ENCODE data around the gene UBAP2L.

DNA sequence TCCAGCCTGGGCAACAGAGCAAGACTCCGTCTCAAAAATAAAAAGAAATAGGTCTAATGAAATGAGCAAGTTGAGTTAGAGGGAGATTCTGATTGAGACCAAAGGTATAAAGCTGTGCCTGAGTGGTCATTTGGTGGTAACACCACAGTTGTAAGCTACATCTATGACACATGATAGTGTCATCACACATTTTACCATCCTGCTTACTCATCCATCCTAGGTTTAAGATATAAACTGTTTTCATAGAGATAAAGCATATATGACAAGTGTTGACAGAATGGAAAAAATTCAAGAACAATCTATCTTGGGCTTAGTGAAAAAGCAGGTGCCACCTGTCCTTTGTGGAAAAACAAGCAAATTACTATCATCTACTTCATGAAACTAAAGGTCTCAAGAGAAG lies 7.5 kb upstream of the UBAP2L start:
- TF ChIP-seq, protein P1, sequence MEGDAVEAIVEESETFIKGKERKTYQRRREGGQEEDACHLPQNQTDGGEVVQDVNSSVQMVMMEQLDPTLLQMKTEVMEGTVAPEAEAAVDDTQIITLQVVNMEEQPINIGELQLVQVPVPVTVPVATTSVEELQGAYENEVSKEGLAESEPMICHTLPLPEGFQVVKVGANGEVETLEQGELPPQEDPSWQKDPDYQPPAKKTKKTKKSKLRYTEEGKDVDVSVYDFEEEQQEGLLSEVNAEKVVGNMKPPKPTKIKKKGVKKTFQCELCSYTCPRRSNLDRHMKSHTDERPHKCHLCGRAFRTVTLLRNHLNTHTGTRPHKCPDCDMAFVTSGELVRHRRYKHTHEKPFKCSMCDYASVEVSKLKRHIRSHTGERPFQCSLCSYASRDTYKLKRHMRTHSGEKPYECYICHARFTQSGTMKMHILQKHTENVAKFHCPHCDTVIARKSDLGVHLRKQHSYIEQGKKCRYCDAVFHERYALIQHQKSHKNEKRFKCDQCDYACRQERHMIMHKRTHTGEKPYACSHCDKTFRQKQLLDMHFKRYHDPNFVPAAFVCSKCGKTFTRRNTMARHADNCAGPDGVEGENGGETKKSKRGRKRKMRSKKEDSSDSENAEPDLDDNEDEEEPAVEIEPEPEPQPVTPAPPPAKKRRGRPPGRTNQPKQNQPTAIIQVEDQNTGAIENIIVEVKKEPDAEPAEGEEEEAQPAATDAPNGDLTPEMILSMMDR (IDR thresholded peaks at IDR 0.05; ENCODE audit: insufficient read depth, low read length, poor library complexity, severe bottlenecking) = no peak
- TF ChIP-seq EZH2phosphoT487 (conservative IDR thresholded peaks at IDR 0.05; ENCODE audit: low read length) = no peak

All from SU-DHL-6 (cell line).